ENCODE measurements around the gene STIM1.

The STIM1 gene

DNA sequence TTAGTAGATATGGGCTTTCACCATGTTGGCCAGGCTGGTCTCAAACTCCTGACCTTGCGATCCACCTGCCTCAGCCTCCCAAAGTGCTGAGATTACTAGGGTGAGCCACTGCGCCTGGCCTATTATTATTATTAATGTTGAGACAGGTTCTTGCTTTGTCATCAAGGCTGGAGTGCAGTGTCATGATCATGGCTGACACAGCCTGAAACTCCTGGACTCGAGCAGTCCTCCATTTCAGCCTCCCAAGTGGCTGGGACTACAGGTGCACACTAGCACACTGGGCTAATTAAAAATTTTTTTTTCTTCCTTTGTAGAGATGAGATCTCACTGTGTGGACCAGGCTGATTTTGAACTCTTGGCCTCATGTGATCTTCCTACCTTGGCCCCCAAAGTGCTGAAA, 102.0 kb downstream of the STIM1 start:
- no peak for DNase-seq (ENCODE audit: extremely low read depth, insufficient read length)
- Histone ChIP-seq H3K36me3 (ENCODE audit: control insufficient read depth, insufficient read depth, low read length) (no peaks in the 10 kb centered on the region), H3K4me3 (replicated peaks; ENCODE audit: low read depth, low read length) (no peak overlapping the region), H3K27me3 (replicated peaks; ENCODE audit: control insufficient read depth, insufficient read depth, low read length) (no peaks in the 10 kb centered on the region)
- TF ChIP-seq, protein P1, sequence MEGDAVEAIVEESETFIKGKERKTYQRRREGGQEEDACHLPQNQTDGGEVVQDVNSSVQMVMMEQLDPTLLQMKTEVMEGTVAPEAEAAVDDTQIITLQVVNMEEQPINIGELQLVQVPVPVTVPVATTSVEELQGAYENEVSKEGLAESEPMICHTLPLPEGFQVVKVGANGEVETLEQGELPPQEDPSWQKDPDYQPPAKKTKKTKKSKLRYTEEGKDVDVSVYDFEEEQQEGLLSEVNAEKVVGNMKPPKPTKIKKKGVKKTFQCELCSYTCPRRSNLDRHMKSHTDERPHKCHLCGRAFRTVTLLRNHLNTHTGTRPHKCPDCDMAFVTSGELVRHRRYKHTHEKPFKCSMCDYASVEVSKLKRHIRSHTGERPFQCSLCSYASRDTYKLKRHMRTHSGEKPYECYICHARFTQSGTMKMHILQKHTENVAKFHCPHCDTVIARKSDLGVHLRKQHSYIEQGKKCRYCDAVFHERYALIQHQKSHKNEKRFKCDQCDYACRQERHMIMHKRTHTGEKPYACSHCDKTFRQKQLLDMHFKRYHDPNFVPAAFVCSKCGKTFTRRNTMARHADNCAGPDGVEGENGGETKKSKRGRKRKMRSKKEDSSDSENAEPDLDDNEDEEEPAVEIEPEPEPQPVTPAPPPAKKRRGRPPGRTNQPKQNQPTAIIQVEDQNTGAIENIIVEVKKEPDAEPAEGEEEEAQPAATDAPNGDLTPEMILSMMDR (IDR thresholded peaks at IDR 0.05; ENCODE audit: insufficient read depth, low read length, poor library complexity, severe bottlenecking), result no peak

DNA sequence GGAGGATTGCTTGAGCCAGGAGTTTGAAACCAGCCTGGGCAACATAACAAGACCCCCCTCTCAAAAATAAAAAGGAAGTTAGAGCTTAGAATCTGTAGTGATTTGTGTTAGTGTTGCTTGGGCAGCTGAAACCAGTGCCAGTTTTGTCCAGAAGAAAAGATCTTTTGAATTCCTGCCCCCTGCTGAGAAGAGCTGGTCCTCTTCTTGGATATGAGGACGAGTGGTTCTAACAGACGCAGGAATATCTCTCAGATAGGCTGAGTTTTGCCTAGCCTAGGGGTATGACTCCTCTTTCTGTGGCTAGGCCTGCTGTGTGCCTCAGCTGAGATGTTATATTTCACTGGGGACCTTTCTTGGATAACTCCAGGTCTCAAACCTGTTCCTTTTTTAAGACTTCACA, 102.8 kb downstream of the STIM1 start:
- TF ChIP-seq, protein P1 (IDR thresholded peaks at IDR 0.05; ENCODE audit: insufficient read depth, low read length, poor library complexity, severe bottlenecking), result no peak
- H3K36me3 ChIP-seq (ENCODE audit: control insufficient read depth, insufficient read depth, low read length), result no peaks in the 10 kb centered on the region
- no peak overlapping the region for H3K4me3 ChIP-seq (replicated peaks; ENCODE audit: low read depth, low read length)
- H3K27me3 ChIP-seq (replicated peaks; ENCODE audit: control insufficient read depth, insufficient read depth, low read length), result no peaks in the 10 kb centered on the region
- no peak for DNase-seq (ENCODE audit: extremely low read depth, insufficient read length)

DNA sequence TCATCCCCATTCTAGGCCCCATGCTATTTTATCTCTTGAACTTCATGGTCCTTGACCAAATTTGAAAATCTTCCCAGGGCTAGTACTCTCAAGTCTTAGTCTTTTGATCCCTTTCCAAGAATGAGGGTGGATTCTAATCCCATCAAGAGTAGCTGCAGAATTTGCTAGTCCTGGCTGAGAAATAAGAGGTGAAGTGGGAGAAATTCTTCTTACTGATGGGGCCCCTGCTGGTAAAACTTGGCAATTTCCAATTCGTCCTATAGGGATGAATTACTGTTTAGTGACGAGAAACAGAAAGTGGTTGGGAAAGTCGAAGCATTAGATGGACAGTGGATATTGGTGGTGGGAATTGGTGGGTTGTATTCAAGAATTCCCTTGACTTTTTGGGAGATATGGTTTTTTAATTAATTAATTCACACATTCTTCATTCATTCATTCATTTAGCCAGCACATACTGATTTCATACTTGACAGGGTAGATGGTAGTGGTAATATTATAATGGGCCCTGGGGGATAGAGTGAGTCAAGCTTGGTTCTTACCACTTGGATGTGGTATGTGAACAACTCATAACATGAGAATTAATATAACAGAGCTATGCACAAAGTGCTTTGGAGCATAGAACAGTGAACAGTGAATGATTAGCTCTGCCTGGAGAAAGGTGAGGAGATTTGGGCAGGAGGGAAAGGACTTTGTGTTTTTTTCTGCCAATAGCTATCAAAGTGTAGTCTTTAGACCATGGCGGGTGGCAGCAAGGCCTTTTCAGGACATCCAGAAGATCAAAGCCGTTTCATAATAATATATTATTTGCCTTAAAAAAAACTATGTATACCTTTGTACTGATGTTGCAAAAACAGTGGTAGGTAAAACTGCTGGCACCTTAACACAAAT, 103.8 kb downstream of the STIM1 start:
- DNase-seq (ENCODE audit: extremely low read depth, insufficient read length), result no peak
- Histone ChIP-seq H3K36me3 (ENCODE audit: control insufficient read depth, insufficient read depth, low read length) (no peaks in the 10 kb centered on the region), H3K27me3 (replicated peaks; ENCODE audit: control insufficient read depth, insufficient read depth, low read length) (no peaks in the 10 kb centered on the region), H3K4me3 (replicated peaks; ENCODE audit: low read depth, low read length) (no peak overlapping the region)
- TF ChIP-seq, protein P1 (IDR thresholded peaks at IDR 0.05; ENCODE audit: insufficient read depth, low read length, poor library complexity, severe bottlenecking), result no peak

DNA sequence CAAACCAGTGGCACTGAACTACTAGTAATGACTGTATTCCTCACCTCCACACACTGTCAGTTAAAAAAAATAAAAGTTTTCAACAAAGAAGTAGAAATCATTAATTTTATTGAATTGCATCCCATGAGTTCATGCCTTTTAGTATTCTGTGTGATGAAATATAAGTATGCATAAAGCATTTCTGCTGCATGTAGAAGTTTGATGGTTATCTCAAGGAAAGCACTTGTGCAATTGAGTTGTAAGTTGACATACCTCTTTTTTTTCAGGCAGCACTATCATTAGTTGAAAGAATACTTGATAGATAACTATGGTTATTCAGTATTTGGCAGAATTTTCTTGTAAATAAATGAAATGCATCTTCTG, 104.4 kb downstream of the STIM1 start:
- TF ChIP-seq, protein P1 (IDR thresholded peaks at IDR 0.05; ENCODE audit: insufficient read depth, low read length, poor library complexity, severe bottlenecking), result no peak
- no peaks in the 10 kb centered on the region for H3K27me3 ChIP-seq (replicated peaks; ENCODE audit: control insufficient read depth, insufficient read depth, low read length)
- H3K4me3 ChIP-seq (replicated peaks; ENCODE audit: low read depth, low read length), result no peak overlapping the region
- no peak for DNase-seq (ENCODE audit: extremely low read depth, insufficient read length)
- H3K36me3 ChIP-seq (ENCODE audit: control insufficient read depth, insufficient read depth, low read length), result no peaks in the 10 kb centered on the region

DNA sequence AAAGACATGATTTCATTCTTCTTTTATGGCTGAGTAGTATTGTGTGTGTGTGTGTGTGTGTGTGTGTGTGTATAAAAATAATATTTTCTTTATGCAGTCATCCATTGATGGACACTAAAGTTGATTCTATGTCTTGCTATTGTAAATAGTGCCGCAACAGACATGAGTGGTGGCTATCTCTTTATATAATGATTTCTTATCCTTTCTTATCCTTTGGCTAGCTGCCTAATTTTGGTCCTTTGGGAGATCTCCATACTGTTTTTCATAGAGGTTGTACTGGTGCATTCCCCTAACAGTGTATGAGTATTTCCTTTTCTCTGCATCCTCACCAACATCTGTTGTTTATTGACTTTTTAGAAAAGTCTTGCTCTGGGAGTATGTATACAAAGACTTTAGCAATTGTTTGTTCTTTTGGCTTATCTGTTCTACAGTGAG, 107.0 kb downstream of the STIM1 start:
- H3K4me3 ChIP-seq (replicated peaks; ENCODE audit: low read depth, low read length), result no peak overlapping the region
- H3K27me3 ChIP-seq (replicated peaks; ENCODE audit: control insufficient read depth, insufficient read depth, low read length), result no peaks in the 10 kb centered on the region
- DNase-seq (ENCODE audit: extremely low read depth, insufficient read length), result no peak
- TF ChIP-seq, protein P1 (IDR thresholded peaks at IDR 0.05; ENCODE audit: insufficient read depth, low read length, poor library complexity, severe bottlenecking), result no peak
- no peaks in the 10 kb centered on the region for H3K36me3 ChIP-seq (ENCODE audit: control insufficient read depth, insufficient read depth, low read length)

Data from GM06990 (cell line).